SHP77 (cell line): ENCODE measurements around the gene ELFN1.

Source experiments
- DNase-seq, 2 experiments: peaks; one replicate each; lab custom pipeline; 2025; lab: John Stamatoyannopoulos, UW

ELFN1 gene

GRCh38 chr7:1669954-1670893 is at the start of gene ELFN1:
Gene ELFN1 (plus strand): TSS chr7:1670277. CDS start chr7:1744597, 74,320 bp downstream.
- DNase-seq = no peak

- peak in 1 of 2 experiments; percentile 30 for DNase-seq
Observed at GRCh38 chr7:1620835-1621234, 49.2 kb upstream of the ELFN1 start.

GRCh38 chr7:1621718-1622117 is 48.4 kb upstream of the ELFN1 start:
- no peak for DNase-seq

GRCh38 chr7:1622441-1622840 is 47.6 kb upstream of the ELFN1 start:
- no peak for DNase-seq

- DNase-seq = no peak
Observed at GRCh38 chr7:1623810-1624209, 46.3 kb upstream of the ELFN1 start.

- DNase-seq = no peak
Observed at GRCh38 chr7:1624999-1625927, 44.8 kb upstream of the ELFN1 start.

- DNase-seq = no peak
Observed at GRCh38 chr7:1626769-1627168, 43.3 kb upstream of the ELFN1 start.

GRCh38 chr7:1630700-1631336 is 39.3 kb upstream of the ELFN1 start:
- no peak for DNase-seq

- DNase-seq = no peak
Observed at GRCh38 chr7:1631678-1632077, 38.4 kb upstream of the ELFN1 start.

GRCh38 chr7:1632506-1632905 is 37.6 kb upstream of the ELFN1 start:
- DNase-seq = no peak

- DNase-seq = no peak
Observed at GRCh38 chr7:1632916-1633785, 36.9 kb upstream of the ELFN1 start.

- no peak for DNase-seq
Observed at GRCh38 chr7:1635401-1635800, 34.7 kb upstream of the ELFN1 start.

- no peak for DNase-seq
Observed at GRCh38 chr7:1637155-1637554, 32.9 kb upstream of the ELFN1 start.

- DNase-seq = no peak
Observed at GRCh38 chr7:1638215-1638661, 31.8 kb upstream of the ELFN1 start.

- no peak for DNase-seq
Observed at GRCh38 chr7:1639071-1639470, 31.0 kb upstream of the ELFN1 start.

GRCh38 chr7:1639532-1640175 is 30.4 kb upstream of the ELFN1 start:
- no peak for DNase-seq

GRCh38 chr7:1640376-1641172 is 29.5 kb upstream of the ELFN1 start:
- no peak for DNase-seq

- DNase-seq = no peak
Observed at GRCh38 chr7:1641173-1641572, 28.9 kb upstream of the ELFN1 start.

- DNase-seq = no peak
Observed at GRCh38 chr7:1641661-1642260, 28.3 kb upstream of the ELFN1 start.
